NCI-H526 (cell line): Measurements from ENCODE around the gene CUEDC2.
"Not testable (repeated sequence)": the region's sequence is repeated elsewhere in the genome, so short reads cannot be mapped to it uniquely, and the experiment has no call there.

Experiments
- DNase-seq, 2 experiments: peaks; one replicate each; lab custom pipeline; 2025; lab: John Stamatoyannopoulos, UW

CUEDC2 gene

GRCh38 chr10:102454662-102455487 is 22.5 kb upstream of the CUEDC2 start:
- DNase-seq = not testable (repeated sequence)

- no peak for DNase-seq
Observed at GRCh38 chr10:102453502-102453901, 21.1 kb upstream of the CUEDC2 start.

GRCh38 chr10:102452672-102453340 is 20.4 kb upstream of the CUEDC2 start:
- no peak for DNase-seq

DNA sequence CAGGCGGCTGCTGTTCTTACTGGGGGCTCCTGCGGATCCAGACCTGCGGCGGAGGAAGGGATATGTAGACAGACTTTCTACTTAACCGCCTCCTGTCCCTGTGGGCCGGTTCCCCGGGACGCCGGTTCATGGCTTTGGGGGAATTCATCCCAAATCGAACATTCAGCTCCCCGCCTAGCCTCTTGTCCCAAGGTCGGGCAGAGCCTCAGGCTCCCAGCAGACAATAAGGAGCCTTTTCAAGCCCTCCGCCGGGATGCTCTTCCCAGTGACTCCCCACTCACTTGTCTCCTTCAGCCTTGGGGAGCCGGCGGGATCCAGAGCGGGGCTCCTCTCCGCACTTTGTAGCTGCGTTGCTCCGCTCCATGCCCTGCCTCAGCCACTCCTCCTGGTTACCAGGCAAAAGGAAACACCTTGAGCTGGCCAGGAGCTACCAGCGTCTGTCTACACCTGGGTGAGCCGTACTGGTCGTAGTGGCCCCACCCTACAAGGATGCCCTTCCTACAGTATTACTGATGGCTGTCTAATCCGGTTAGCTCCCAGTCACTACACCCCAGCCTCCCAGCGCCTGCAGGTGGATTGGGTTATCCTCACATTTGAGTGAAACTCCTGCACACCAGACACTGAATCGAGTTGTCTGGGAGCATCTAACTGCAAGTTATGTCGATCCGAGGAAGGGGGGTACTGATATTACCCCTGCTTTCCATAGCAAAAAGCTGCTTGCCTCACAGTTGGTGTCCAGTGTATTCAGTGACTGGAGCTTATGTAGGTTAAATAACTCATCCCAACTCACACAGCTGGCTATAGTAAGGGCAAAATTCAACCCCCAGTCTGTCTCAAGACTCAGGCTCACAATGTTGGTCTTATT is 19.0 kb upstream of the CUEDC2 start, which contains the start of gene C10orf95:
Gene C10orf95, minus strand, starts transcription at position 439 of the 865 bp plus-strand sequence. CDS start 450 bp downstream, outside the sequence.
- DNase-seq = peak in 1 of 2 experiments; percentile 40

DNA sequence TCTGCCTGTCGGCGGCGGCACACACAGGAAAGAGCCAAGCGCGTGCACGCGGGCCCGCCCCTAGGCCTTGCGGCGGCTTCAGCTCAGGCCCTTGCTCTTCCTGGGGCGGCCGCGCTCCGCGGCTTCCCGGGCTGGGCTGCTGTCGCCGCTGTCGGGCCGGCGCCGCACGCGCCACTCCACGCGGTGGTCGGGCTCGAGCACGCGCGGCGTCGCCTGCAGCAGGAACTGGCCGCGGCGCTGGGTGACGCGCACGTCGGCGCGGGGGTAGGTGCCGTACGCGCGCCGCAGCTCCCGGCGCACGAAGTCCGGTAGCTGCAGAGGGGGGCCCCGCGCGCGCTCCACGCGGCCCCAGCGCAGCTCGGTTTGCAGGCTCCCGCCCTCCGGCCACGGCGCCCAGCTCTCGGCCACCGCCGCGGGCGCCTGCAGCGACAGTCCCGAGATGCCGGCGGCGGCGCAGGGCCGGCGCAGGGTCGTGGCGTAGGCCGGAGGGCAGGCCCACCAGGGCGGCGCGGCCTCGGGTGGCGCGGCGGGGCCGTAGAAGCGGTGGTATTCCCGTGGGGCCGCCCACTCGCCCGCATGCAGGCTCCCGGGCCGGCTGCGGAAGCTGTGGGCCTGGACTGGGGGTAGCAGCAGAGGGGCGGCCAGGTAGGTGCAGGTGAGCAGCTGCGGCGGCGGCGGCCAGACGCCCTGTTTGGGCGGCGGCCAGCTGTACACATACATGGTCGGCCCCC is 18.2 kb upstream of the CUEDC2 start:
- peak; percentile 38 to 89 for DNase-seq

- DNase-seq = no peak
Observed at GRCh38 chr10:102450124-102450373, 17.7 kb upstream of the CUEDC2 start.

DNA sequence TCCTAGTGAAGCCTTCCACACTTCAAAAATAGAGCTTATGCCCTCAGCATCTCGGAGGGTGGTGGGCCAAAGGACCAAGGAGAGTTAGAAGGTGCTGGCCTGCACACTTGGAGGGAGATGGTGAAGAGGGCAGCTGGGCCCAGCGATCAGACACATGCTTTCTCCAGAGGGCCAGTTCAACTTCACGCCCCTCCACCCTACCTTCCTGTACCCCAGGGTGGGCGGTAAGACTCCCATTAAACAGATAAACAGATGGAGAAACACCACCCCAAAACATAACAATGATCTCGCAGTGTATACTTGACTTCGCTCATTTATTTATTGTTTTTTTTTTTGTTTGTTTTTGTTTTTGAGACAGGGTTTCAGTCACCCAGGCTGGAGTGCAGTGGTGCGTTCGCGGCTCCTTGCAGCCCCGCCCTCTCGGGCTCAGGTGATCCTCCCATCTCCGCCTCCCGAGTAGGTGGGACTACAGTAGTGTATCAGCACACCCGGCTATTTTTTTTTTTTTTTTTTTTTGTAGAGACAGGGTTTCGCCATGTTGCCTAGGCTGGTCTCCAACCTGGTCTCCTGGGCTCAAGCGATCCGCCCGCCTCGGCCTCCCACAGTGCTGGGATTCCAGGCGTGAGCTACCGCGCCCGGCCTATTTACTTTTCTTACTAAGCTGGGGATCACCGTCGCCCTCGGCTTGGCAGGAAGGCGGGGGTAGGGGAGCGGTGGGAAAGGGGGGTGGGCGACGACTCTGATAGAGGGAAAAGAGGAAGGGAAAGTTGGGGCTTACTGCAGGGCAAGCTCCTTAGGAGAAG is 17.1 kb upstream of the CUEDC2 start:
- peak; percentile 52 to 81 for DNase-seq

DNA sequence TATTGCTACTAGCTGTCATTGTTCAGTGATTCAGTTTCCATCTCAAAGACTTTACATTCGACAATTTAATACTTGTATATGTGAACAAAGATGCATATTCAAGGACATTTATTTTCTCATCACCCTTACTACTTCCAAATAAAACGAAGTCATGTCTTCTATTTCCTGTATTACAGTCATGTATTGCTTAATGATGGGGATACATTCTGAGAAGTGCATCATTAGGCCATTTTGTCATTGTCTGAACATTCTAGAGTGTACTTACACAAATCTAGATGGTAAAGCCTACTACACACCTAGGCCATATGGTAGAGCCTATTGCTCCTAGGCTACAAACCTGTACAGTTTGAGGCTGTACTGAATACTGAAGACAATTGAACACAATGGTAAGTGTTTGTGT is 12.5 kb upstream of the CUEDC2 start:
- DNase-seq = no peak

GRCh38 chr10:102438374-102438773 is 6.0 kb upstream of the CUEDC2 start:
- DNase-seq = no peak

DNA sequence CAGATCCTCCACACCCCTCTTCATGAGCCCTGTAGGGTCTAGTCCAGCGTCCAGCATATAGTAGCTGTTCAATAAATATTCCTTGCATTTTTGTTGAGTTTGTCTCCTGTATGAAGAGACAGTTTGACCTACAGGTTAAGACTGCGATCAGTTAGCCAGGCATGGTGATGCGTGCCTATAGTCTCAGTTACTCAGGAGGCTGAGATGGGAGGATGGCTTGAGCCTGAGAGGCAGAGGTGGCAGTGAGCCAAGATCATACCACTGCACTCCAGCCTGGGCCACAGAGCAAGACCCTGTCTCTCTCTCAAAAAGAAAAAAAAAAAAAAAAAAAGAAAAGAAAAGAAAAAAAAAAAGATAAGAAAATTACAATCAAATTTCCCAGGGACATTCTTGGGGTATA is 5.1 kb upstream of the CUEDC2 start:
- DNase-seq = no peak

GRCh38 chr10:102436312-102436711 is 3.9 kb upstream of the CUEDC2 start:
- DNase-seq = no peak

GRCh38 chr10:102435529-102436233 is 3.3 kb upstream of the CUEDC2 start:
- no peak for DNase-seq

DNA sequence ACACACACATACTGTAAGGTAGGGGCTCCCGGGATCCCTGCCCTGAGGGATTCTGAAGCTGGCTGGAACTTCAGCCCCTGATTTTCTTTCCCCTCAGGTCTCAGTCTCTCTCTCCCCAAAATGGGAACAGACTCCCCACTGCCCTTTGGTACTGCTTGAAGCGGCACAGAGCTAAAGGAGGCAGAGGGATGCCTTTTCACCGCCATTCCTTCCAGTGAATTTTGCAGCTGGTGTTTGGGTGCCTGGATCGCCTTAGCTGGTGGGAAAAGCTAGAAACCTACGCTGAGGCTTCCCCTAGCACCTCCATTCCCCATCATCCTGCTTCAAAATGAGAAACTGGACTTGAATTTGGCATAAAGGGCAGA is 2.7 kb upstream of the CUEDC2 start:
- no peak for DNase-seq

DNA sequence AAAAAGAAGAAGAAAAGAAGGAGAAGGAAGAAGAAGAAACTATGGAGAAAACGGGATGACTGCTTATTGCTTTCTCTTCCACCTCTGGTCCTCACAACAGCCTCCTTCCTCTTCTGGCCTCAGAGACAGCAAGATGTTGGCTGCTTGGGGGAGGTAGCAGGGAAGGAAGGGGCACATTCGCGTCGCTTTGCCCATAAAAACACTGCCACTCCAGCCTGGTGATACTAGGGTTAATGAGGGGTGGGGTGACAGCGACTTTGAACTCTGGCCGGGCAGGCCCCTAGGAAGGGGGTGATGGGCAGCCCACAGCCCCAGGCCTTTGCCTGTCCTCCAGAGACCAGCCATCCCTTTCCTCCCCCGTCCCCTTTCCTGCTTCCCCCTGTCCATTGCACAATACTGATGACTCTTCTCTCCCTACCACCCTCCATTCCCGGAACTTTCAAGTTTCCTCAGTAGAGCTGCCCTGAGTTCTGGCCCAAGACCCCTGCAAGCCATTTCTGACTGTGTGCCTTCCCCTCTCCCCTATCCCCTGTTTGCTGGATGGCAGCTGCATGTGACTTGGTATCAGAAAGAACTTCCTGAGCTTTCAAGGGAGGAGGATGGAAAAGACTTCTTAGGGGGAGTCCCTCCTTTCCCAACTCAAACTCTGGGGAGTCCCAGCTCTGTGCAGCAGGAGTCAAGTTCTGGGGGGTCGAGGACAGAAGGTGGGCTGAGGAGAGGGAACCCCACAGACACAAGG is 2.2 kb upstream of the CUEDC2 start:
- DNase-seq = no peak

- DNase-seq = no peak
Observed at GRCh38 chr10:102433619-102434046, 1.3 kb upstream of the CUEDC2 start.

- DNase-seq = peak in 1 of 2 experiments; percentile 28
Observed at GRCh38 chr10:102431452-102432124, 786 bp downstream of the CUEDC2 start.

DNA sequence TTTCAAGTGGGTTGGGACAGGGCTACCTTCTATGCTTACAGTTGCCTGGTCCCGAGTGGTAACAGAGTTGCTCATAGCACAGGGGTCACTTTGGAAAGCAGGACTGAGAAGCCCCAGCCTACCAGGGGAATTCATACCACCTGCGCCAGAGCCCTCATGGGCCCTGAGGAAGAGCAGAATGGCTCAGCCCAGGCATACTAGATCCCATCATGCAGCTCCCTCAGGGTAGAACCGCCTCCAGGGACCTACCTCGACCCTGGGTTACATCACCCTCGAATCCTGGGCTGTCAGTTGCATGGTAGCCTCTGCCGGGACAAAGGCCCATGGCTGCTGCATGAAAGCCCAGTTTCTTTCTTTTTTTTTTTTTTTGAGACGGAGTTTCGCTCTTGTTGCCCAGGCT is 2.9 kb downstream of the CUEDC2 start:
- no peak for DNase-seq

GRCh38 chr10:102426803-102427287 is 5.5 kb downstream of the CUEDC2 start:
- no peak for DNase-seq

DNA sequence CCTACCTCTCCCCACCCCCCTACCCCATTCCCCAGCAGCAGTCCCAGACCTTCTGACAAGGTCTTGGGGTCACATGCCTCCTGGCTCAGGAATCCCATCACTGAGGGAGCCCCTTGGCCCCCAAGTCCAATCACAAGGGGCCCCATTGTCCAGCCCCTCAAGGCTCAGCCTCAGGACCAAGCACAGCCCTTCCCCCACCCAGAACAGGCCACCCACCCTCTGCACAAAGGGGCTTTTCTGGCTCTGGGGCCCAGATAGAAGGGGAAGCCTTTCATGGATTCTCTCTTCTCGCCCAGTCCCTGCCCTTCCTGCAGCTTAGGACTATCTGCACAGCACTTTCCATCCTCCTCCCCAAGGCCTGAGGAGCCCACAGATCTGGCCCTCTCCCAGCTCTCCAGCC is 6.9 kb downstream of the CUEDC2 start:
- no peak for DNase-seq
